ENCODE results near the gene C2CD2. TPM values are rescaled to one million over a fixed set of nuclear protein-coding genes. Genes with fewer than 3 reads are reported as not detected.

C2CD2 gene
- total RNA-seq, 1 experiment from 2014 or later: 9.2 TPM

GRCh38 chr21:41979751-41980369 lies 26.0 kb upstream of the C2CD2 start:
- H3K4me3 ChIP-seq (ENCODE audit: low read depth, low read length, poor library complexity, severe bottlenecking): no peak overlapping the region

GRCh38 chr21:41979335-41979734 lies 25.5 kb upstream of the C2CD2 start:
- ChIA-PET CTCF (no interaction called here), POLR2A (ENCODE audit: low non-redundant PET) (no interaction called here)
- no peaks in the 10 kb centered on the region for H3K27me3 ChIP-seq (replicated peaks; ENCODE audit: insufficient read depth, low read depth, low read length, poor library complexity)
- H3K36me3 ChIP-seq (ENCODE audit: insufficient read depth, low read length, poor library complexity, severe bottlenecking): no peaks in the 10 kb centered on the region
- no TSS peak for BruUV-seq (replicated peaks)
- H3K9me3 ChIP-seq (ENCODE audit: low read depth, low read length, poor library complexity, severe bottlenecking): peaks cover 5% of the 10 kb centered on the region
- intact Hi-C loops (cut with micrococcal nuclease; ENCODE audit: unreplicated experiment): no loop called here
- no peaks in the 10 kb centered on the region for H3K4me1 ChIP-seq (ENCODE audit: insufficient read depth, low read length, poor library complexity, severe bottlenecking)
- TF ChIP-seq CTCF (conservative IDR thresholded peaks at IDR 0.05; ENCODE audit: low read depth, low read length): no peak
- no peak for TF ChIP-seq EZH2 (IDR thresholded peaks at IDR 0.05; ENCODE audit: borderline replicate concordance, low read depth, low read length, poor library complexity, severe bottlenecking)
- no peak for DNase-seq (ENCODE audit: low spot score)
- H3K27ac ChIP-seq (ENCODE audit: low read depth, low read length, poor library complexity, severe bottlenecking): no peak overlapping the region
- H3K4me3 ChIP-seq (ENCODE audit: low read depth, low read length, poor library complexity, severe bottlenecking): no peak overlapping the region

More at GRCh38 chr21:41979751-41980369, 26.0 kb upstream of the C2CD2 start:
- DNase-seq (ENCODE audit: low spot score): no peak
- ChIA-PET CTCF (no interaction called here), POLR2A (ENCODE audit: low non-redundant PET) (no interaction called here)
- H3K27ac ChIP-seq (ENCODE audit: low read depth, low read length, poor library complexity, severe bottlenecking): no peak overlapping the region
- no peaks in the 10 kb centered on the region for H3K36me3 ChIP-seq (ENCODE audit: insufficient read depth, low read length, poor library complexity, severe bottlenecking)
- BruUV-seq (replicated peaks): no TSS peak
- no peaks in the 10 kb centered on the region for H3K4me1 ChIP-seq (ENCODE audit: insufficient read depth, low read length, poor library complexity, severe bottlenecking)
- peaks cover 5% of the 10 kb centered on the region for H3K9me3 ChIP-seq (ENCODE audit: low read depth, low read length, poor library complexity, severe bottlenecking)
- TF ChIP-seq EZH2 (IDR thresholded peaks at IDR 0.05; ENCODE audit: borderline replicate concordance, low read depth, low read length, poor library complexity, severe bottlenecking) (no peak), CTCF (conservative IDR thresholded peaks at IDR 0.05; ENCODE audit: low read depth, low read length) (no peak)
- intact Hi-C loops (cut with micrococcal nuclease; ENCODE audit: unreplicated experiment): no loop called here
- no peaks in the 10 kb centered on the region for H3K27me3 ChIP-seq (replicated peaks; ENCODE audit: insufficient read depth, low read depth, low read length, poor library complexity)

- peaks cover 5% of the 10 kb centered on the region for H3K9me3 ChIP-seq (ENCODE audit: low read depth, low read length, poor library complexity, severe bottlenecking)
- DNase-seq (ENCODE audit: low spot score): no peak
- no peak overlapping the region for H3K27ac ChIP-seq (ENCODE audit: low read depth, low read length, poor library complexity, severe bottlenecking)
- ChIA-PET POLR2A (ENCODE audit: low non-redundant PET) (no interaction called here), CTCF (no interaction called here)
- TF ChIP-seq EZH2 (IDR thresholded peaks at IDR 0.05; ENCODE audit: borderline replicate concordance, low read depth, low read length, poor library complexity, severe bottlenecking) (no peak), CTCF (conservative IDR thresholded peaks at IDR 0.05; ENCODE audit: low read depth, low read length) (no peak)
- no TSS peak for BruUV-seq (replicated peaks)
- H3K4me3 ChIP-seq (ENCODE audit: low read depth, low read length, poor library complexity, severe bottlenecking): no peak overlapping the region
- no peaks in the 10 kb centered on the region for H3K4me1 ChIP-seq (ENCODE audit: insufficient read depth, low read length, poor library complexity, severe bottlenecking)
- no peaks in the 10 kb centered on the region for H3K36me3 ChIP-seq (ENCODE audit: insufficient read depth, low read length, poor library complexity, severe bottlenecking)
- no peaks in the 10 kb centered on the region for H3K27me3 ChIP-seq (replicated peaks; ENCODE audit: insufficient read depth, low read depth, low read length, poor library complexity)
- intact Hi-C loops (cut with micrococcal nuclease; ENCODE audit: unreplicated experiment): no loop called here
Observed at GRCh38 chr21:41977034-41977950, 23.5 kb upstream of the C2CD2 start.
